Stimulated activated CD4-positive, alpha-beta T cell treated with anti-CD3 and anti-CD28 coated beads, Interleukin-4, amount 100 ng/mL, for 24 hours (primary cell): Measurements from ENCODE around the gene SIGLEC8.
A peak's percentile ranks its signal among the peaks of the same experiment; 100 is the strongest.
"Not testable (repeated sequence)": the region's sequence is repeated elsewhere in the genome, so short reads cannot be mapped to it uniquely, and the experiment has no call there.

Source experiments
- DNase-seq: peaks from one replicate; pipeline ENCODE4 v3.0.0-alpha.2; 2020

Gene SIGLEC8

DNA sequence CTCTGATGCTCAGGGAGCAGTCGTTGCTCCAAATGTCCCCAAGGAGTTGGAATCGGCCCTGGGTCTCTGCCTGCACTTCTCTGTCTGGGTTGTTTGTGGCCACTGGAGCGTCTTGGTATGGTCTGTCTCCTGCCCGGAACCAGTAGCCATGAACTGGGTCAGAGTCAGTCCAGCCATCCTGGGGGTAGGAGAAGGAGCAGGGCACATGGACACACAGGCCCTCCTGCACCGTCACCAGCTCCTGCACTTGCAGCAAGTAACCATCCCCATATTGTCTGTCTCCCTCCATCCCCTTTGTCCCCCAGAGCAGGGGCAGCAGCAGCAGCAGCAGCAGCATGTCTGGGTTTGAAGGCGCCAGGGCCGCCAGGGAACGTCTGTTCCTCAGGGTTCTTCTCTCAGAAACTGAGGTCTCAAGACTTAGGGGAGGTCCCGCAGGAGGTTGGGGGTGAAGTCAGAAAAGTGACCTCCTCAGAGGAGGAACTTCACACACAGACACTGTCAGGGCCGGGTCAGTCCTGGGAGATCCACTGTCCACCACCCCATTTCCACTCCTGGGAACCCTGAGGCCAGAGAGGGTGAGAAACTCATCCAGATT is at the start of gene SIGLEC8:
SIGLEC8 (minus strand) TSS at position 404 of the 595 bp plus-strand sequence; CDS start at position 337, 67 bp downstream.
- no peak for DNase-seq

- DNase-seq = no peak
Observed at GRCh38 chr19:51507640-51508058, 49.4 kb upstream of the SIGLEC8 start.

- no peak for DNase-seq
Observed at GRCh38 chr19:51507192-51507591, 48.9 kb upstream of the SIGLEC8 start.

GRCh38 chr19:51505904-51506303 is 47.6 kb upstream of the SIGLEC8 start:
- DNase-seq = no peak

GRCh38 chr19:51503896-51504295 is 45.6 kb upstream of the SIGLEC8 start:
- DNase-seq = no peak

- DNase-seq = no peak
Observed at GRCh38 chr19:51503286-51503817, 45.1 kb upstream of the SIGLEC8 start.

DNA sequence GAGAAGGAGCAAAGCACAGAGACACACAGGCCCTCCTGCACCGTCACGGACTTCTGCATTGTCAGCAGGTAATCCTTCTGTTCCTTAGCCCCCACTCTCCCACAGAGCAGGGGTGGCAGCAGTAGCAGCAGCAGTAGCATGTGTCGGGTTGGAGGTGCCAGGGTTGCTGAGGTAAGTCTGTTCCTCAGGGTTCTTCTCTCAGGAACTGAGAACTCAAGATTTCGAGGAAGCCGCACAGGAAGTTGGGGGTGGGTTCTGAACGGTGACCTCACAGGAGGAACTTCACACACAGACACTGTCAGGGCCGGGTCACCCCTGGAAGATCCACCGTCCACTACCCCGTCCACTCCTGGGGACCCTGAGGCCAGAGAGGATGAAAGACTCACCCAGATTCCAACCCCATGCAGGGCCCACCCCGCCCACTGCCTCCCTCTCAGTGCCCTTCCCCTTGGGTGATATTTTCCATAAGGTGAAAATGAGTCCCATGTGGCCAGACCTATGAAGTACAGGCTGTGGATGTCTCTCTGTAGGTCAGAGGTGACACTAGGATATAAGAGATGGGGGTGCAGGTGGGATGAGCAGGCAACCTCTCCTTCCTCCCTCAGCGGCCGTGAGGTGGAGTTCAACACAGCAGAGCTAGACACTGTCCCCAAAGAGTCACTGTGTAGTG is 43.5 kb upstream of the SIGLEC8 start, which contains the start of gene SIGLEC12:
SIGLEC12 (minus strand) TSS at position 207 of the 670 bp plus-strand sequence; CDS start at position 140, 67 bp downstream.
- DNase-seq = peak; percentile 23

- DNase-seq = not testable (repeated sequence)
Observed at GRCh38 chr19:51500931-51501330, 42.7 kb upstream of the SIGLEC8 start.

- DNase-seq = no peak
Observed at GRCh38 chr19:51497666-51498065, 39.4 kb upstream of the SIGLEC8 start.

GRCh38 chr19:51493776-51494175 is 35.5 kb upstream of the SIGLEC8 start:
- DNase-seq = no peak

DNA sequence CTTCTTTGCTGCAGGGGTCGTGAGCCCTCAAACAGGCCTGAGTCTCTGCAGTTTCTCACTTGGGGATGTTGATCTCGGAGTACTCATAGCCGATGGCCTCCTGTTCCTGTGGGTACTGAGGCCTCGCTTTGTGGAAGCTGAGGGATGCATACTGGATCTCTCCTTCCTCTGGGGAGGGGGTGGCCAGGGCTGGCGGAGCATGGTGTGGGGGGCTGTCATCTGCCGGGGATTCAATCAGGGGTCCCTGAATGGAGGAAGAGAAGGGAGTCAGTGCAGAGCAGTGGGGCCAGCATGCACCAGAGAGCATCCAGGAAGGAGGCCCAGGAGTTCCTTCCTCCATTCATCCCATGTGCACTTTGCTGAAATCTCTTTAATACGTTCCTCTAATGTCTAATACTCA is 33.3 kb upstream of the SIGLEC8 start:
- DNase-seq = no peak

DNA sequence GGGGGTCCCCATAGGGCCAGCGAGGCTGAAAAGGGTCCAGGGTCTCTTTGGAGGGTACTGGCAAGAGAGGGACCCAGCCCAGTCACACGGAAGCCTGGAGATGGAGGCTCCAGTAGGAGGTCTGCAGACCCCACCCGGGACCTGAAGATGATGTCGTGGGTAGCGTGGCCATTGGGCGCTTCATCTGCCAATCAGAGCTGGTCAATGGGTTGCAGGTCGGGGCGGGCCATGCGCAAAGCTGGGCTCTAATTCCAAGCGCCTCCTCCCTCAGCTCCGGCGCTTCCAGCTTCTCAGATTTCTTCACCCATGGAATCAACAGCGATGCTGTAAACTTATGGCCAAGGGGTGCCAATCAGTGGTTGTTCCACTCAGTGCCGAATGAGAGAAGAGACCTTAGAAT is 32.4 kb upstream of the SIGLEC8 start:
- DNase-seq = no peak

DNA sequence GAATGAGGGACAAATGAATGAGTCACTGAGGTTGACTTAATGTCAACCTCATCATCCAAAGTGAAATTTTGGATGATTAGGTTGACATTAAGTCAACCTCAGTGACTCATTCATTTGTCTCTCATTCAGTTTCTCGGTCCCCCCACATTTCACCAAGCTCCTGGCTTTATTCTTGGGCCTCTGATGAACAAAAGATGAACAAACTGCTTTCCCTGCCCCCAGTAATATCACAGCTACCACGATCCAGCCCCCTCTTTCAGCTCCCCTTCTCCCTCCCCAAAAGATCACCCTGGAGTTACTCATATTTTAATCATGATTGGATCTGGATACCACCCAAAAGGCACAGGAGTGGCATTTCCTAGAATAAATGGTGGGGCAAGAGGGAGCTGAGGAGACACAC is 30.9 kb upstream of the SIGLEC8 start:
- peak; percentile 55 for DNase-seq

- DNase-seq = no peak
Observed at GRCh38 chr19:51488491-51488890, 30.2 kb upstream of the SIGLEC8 start.

DNA sequence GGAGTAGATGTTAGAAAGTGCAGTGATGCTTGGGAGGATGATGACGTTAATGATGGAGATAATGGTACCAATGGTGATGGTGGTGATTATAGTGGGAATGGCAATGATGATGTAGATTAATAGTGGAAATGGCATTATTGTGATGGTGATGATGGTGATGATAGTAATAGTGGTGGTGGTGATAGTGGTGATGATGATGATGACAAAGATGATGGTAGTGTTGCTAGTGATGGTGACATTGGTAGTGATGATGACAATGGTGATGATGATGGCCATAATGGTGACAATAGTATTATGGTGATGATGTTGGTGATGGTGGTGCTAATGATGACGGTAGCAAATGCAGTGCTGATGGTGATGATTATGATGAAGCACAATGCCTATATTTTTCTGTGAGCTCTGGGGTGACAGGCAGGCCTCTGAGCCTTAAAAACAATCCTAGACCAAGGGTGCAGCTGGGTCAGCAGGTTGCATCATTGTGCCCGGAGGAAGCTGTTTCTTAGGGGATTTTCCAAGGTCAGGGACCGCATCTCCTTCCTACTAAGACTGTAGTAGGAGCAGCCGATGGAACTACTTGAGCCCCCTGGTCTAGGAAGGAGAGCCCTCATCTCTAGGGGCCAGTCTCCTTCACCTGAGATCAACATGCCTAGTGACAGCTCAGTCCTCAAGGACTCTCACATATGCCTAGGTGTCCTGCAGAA is 27.9 kb upstream of the SIGLEC8 start:
- DNase-seq = no peak

- DNase-seq = peak; percentile 29
Observed at GRCh38 chr19:51480590-51480989, 22.3 kb upstream of the SIGLEC8 start.

DNA sequence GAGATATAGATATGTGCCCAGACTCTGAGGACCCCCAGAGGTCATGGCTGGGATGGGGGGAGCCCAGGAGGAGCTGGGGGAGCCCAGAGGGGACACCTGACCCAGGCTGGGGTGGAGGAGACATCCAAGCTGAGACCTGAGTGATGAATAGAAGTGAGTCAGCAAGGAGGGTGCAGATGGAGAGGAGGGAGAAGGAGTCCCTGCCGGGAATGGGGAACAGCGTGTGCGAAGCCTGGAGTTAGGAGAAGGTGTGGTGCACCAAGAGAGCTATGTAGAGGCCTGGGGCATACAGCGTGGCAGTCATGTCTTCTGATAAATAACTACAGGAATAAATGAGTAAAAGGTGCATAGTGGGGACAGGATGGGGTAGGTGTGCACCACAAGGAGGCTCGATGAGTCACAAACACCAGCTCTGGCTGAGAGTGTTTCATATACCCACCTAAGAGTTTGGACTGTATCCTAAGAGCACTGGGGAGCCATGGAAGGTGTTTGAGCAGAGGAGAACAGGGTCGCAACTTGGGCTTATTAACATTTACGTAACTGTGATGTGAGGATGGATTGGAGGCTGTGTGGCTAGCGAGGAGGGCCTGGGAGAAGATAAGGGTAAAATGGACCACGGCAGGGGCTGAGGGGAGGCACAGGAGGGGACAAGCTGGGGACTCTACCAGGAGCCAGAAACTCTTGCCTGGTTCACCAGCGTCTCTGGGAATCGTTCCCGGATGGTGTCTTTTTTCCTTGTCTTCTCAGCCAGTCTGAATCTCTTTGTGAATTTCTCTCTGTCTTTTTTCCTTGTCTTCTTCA is 21.5 kb upstream of the SIGLEC8 start:
- DNase-seq = peak; percentile 53

DNA sequence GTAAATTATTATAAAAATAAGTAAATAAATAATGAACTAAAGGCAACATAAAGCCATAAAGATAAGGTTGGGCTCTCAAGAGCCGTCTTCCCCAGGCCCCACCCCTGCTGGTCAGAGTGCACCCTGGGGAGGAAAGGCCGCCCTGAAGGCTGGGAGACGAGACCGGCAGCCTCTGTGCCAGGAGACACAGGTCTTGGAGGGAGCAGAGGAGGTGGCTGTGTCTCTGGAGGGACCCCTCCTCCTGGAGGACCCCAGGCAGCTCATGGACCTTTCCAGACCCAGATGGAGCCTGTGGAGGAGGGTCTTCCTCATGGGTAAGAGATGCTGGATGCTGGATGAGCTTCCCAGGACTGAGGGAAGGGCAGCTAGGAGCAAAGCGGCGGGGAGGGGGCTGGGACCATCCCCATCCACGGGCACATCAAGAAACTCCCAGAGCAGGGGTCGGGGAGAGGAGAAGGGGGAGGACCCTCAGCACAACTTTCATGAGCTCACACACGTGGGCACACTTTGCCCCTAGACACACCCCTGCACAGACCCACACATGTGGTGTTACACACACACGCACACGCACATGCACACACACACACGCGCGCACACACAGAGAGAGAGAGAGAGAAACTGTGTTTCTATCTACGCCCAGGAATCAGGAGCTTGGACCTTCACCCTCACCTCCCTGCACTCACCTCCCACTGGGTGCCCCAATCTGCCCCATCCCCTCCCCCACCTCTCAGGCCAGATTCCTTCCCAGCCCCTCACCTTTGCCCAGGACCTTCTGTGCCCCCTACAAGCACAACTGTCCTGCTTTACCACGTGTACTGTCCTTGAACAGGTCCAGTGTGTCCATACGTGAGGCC is 20.4 kb upstream of the SIGLEC8 start, which contains the start of gene CEACAM18:
CEACAM18 (plus strand) TSS at position 159 of the 854 bp plus-strand sequence.
- no peak for DNase-seq

- no peak for DNase-seq
Observed at GRCh38 chr19:51477344-51477743, 19.1 kb upstream of the SIGLEC8 start.

DNA sequence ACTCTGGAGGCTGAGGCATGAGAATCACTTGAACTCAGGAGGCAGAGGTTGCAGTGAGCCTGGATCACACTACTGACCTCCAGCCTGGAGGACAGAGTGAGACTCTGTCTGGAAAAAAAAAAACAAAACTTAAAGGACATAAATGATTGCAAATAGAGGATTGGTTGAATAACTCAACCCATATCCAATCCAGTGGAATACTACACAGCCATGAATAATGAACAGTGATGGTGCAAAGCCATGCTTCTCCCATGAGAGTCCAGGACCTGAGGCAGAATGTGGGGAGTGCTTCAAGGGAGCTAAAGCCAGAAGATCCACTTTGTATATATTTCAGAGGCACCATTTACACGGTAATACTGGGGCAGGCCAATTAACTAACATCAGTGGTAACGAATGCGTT is 17.9 kb upstream of the SIGLEC8 start:
- no peak for DNase-seq

GRCh38 chr19:51473009-51473707 is 14.9 kb upstream of the SIGLEC8 start:
- peak; percentile 93 for DNase-seq
